ENCODE results near the gene CFB.

CFB gene

GRCh38 chr6:31945507-31946369 is at the start of gene CFB:
TSS of gene CFB (plus strand) at chr6:31946095. CDS start at chr6:31946222, 127 bp downstream.
- Histone ChIP-seq H3K4me1 (ENCODE audit: control insufficient read depth, insufficient read depth, low read length) (peaks cover 3% of the 10 kb centered on the region), H3K4me3 (ENCODE audit: low read length) (peak within 1 kb of the TSS; percentile 60), H3K9ac (ENCODE audit: low read length) (no peak within 1 kb of the TSS), H3K27me3 (ENCODE audit: control insufficient read depth, insufficient read depth, low read length) (no peaks in the 10 kb centered on the region), H3K27ac (ENCODE audit: low read depth, low read length) (peak within 1 kb of the TSS; percentile 78), H3K36me3 (ENCODE audit: control insufficient read depth, insufficient read depth, low read length) (no peaks in the 10 kb centered on the region)

- Histone ChIP-seq H3K9ac (ENCODE audit: low read length) (peak overlapping the region; percentile 47), H3K27me3 (ENCODE audit: control insufficient read depth, insufficient read depth, low read length) (no peaks in the 10 kb centered on the region), H3K4me1 (ENCODE audit: control insufficient read depth, insufficient read depth, low read length) (peaks cover 5% of the 10 kb centered on the region), H3K27ac (ENCODE audit: low read depth, low read length) (peak overlapping the region; percentile 33), H3K36me3 (ENCODE audit: control insufficient read depth, insufficient read depth, low read length) (peaks cover 17% of the 10 kb centered on the region), H3K4me3 (ENCODE audit: low read length) (peak overlapping the region; percentile 57)
Measured at GRCh38 chr6:31896493-31896855, 49.4 kb upstream of the CFB start.

- Histone ChIP-seq H3K4me1 (ENCODE audit: control insufficient read depth, insufficient read depth, low read length) (peaks cover 5% of the 10 kb centered on the region), H3K9ac (ENCODE audit: low read length) (peak overlapping the region; percentile 47), H3K27me3 (ENCODE audit: control insufficient read depth, insufficient read depth, low read length) (no peaks in the 10 kb centered on the region), H3K36me3 (ENCODE audit: control insufficient read depth, insufficient read depth, low read length) (peaks cover 16% of the 10 kb centered on the region), H3K27ac (ENCODE audit: low read depth, low read length) (peak overlapping the region; percentile 33), H3K4me3 (ENCODE audit: low read length) (peak overlapping the region; percentile 57)
Measured at GRCh38 chr6:31896856-31897611, 48.9 kb upstream of the CFB start.

GRCh38 chr6:31897612-31898382 is 48.1 kb upstream of the CFB start, which contains the start of gene EHMT2:
TSS of gene EHMT2 (minus strand) at chr6:31897698. CDS start at chr6:31897677, 21 bp downstream.
- Histone ChIP-seq H3K36me3 (ENCODE audit: control insufficient read depth, insufficient read depth, low read length) (peaks cover 9% of the 10 kb centered on the region), H3K27me3 (ENCODE audit: control insufficient read depth, insufficient read depth, low read length) (no peaks in the 10 kb centered on the region), H3K4me1 (ENCODE audit: control insufficient read depth, insufficient read depth, low read length) (peaks cover 7% of the 10 kb centered on the region), H3K9ac (ENCODE audit: low read length) (peak within 1 kb of the TSS; percentile 47), H3K4me3 (ENCODE audit: low read length) (peak within 1 kb of the TSS; percentile 76), H3K27ac (ENCODE audit: low read depth, low read length) (peak within 1 kb of the TSS; percentile 72)

- Histone ChIP-seq H3K4me1 (ENCODE audit: control insufficient read depth, insufficient read depth, low read length) (peaks cover 10% of the 10 kb centered on the region), H3K36me3 (ENCODE audit: control insufficient read depth, insufficient read depth, low read length) (peaks cover 3% of the 10 kb centered on the region), H3K27ac (ENCODE audit: low read depth, low read length) (peak overlapping the region; percentile 72), H3K27me3 (ENCODE audit: control insufficient read depth, insufficient read depth, low read length) (no peaks in the 10 kb centered on the region), H3K9ac (ENCODE audit: low read length) (peak overlapping the region; percentile 36), H3K4me3 (ENCODE audit: low read length) (peak overlapping the region; percentile 76)
Measured at GRCh38 chr6:31898383-31899011, 47.4 kb upstream of the CFB start.

- Histone ChIP-seq H3K27me3 (ENCODE audit: control insufficient read depth, insufficient read depth, low read length) (no peaks in the 10 kb centered on the region), H3K4me3 (ENCODE audit: low read length) (no peak overlapping the region), H3K36me3 (ENCODE audit: control insufficient read depth, insufficient read depth, low read length) (peaks cover 2% of the 10 kb centered on the region), H3K4me1 (ENCODE audit: control insufficient read depth, insufficient read depth, low read length) (peaks cover 10% of the 10 kb centered on the region), H3K27ac (ENCODE audit: low read depth, low read length) (no peak overlapping the region), H3K9ac (ENCODE audit: low read length) (no peak overlapping the region)
Measured at GRCh38 chr6:31899215-31899614, 46.7 kb upstream of the CFB start.

GRCh38 chr6:31899882-31900722 is 45.8 kb upstream of the CFB start:
- Histone ChIP-seq H3K4me1 (ENCODE audit: control insufficient read depth, insufficient read depth, low read length) (peaks cover 10% of the 10 kb centered on the region), H3K9ac (ENCODE audit: low read length) (no peak overlapping the region), H3K27me3 (ENCODE audit: control insufficient read depth, insufficient read depth, low read length) (no peaks in the 10 kb centered on the region), H3K4me3 (ENCODE audit: low read length) (no peak overlapping the region), H3K36me3 (ENCODE audit: control insufficient read depth, insufficient read depth, low read length) (no peaks in the 10 kb centered on the region), H3K27ac (ENCODE audit: low read depth, low read length) (no peak overlapping the region)

GRCh38 chr6:31900917-31901414 is 44.9 kb upstream of the CFB start:
- peak overlapping the region; percentile 89 for H3K4me3 ChIP-seq (ENCODE audit: low read length)
- H3K27ac ChIP-seq (ENCODE audit: low read depth, low read length): peak overlapping the region; percentile 90
- no peaks in the 10 kb centered on the region for H3K27me3 ChIP-seq (ENCODE audit: control insufficient read depth, insufficient read depth, low read length)
- H3K36me3 ChIP-seq (ENCODE audit: control insufficient read depth, insufficient read depth, low read length): no peaks in the 10 kb centered on the region
- H3K9ac ChIP-seq (ENCODE audit: low read length): no peak overlapping the region
- peaks cover 10% of the 10 kb centered on the region for H3K4me1 ChIP-seq (ENCODE audit: control insufficient read depth, insufficient read depth, low read length)

GRCh38 chr6:31901415-31901952 is 44.4 kb upstream of the CFB start:
- no peaks in the 10 kb centered on the region for H3K36me3 ChIP-seq (ENCODE audit: control insufficient read depth, insufficient read depth, low read length)
- no peak overlapping the region for H3K9ac ChIP-seq (ENCODE audit: low read length)
- H3K4me1 ChIP-seq (ENCODE audit: control insufficient read depth, insufficient read depth, low read length): peaks cover 10% of the 10 kb centered on the region
- H3K4me3 ChIP-seq (ENCODE audit: low read length): peak overlapping the region; percentile 89
- H3K27ac ChIP-seq (ENCODE audit: low read depth, low read length): peak overlapping the region; percentile 90
- H3K27me3 ChIP-seq (ENCODE audit: control insufficient read depth, insufficient read depth, low read length): no peaks in the 10 kb centered on the region

GRCh38 chr6:31901953-31902643 is 43.8 kb upstream of the CFB start, which contains the start of gene ZBTB12:
TSS of gene ZBTB12 (minus strand) at chr6:31902086. CDS start at chr6:31901305, 781 bp downstream.
- no peaks in the 10 kb centered on the region for H3K27me3 ChIP-seq (ENCODE audit: control insufficient read depth, insufficient read depth, low read length)
- H3K9ac ChIP-seq (ENCODE audit: low read length): peak within 1 kb of the TSS; percentile 61
- H3K36me3 ChIP-seq (ENCODE audit: control insufficient read depth, insufficient read depth, low read length): no peaks in the 10 kb centered on the region
- H3K27ac ChIP-seq (ENCODE audit: low read depth, low read length): peak within 1 kb of the TSS; percentile 90
- H3K4me3 ChIP-seq (ENCODE audit: low read length): peak within 1 kb of the TSS; percentile 89
- peaks cover 10% of the 10 kb centered on the region for H3K4me1 ChIP-seq (ENCODE audit: control insufficient read depth, insufficient read depth, low read length)

Measured in rectal smooth muscle tissue (tissue), 1 donor.